GM20431 (cell line): ENCODE measurements around the gene SART1.
"Not testable (repeated sequence)": the region's sequence is repeated elsewhere in the genome, so short reads cannot be mapped to it uniquely, and the experiment has no call there.

Source experiments
- in situ Hi-C: fragments of 300-500 bp; cut with MseI, MboI; formaldehyde crosslinking; loops from one replicate; pipeline ENCODE4 v1.15.0; 2020; ENCODE audit warnings: low sequenced_read_pairs; ENCODE audit not compliant: unreplicated experiment

SART1 gene

DNA sequence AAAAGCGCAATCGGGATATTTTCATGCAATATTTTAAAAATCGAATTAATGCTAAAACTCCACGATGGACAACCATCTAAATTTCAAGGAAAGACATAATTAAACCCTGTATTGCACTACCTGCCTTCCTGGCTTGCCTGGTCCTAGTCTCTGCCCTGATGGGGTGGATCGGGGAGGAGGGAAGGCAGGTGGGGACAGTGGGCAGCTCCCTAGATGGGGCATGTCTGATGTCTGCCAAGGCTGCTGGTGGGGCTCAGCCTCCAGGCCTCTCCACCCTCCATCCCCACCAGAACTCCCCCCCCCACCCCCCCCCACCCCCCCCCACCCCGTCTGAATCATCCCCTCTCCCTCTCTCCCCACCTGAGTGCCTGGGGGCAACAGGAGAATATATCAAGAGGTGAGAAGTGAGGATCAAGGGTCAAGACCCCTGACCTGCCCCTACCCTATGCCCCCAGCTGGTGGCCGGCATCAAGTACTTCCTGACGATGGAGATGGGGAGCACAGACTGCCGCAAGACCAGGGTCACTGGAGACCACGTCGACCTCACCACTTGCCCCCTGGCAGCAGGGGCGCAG, 50.9 kb downstream of the SART1 start:
- in situ Hi-C loops: no loop called here

DNA sequence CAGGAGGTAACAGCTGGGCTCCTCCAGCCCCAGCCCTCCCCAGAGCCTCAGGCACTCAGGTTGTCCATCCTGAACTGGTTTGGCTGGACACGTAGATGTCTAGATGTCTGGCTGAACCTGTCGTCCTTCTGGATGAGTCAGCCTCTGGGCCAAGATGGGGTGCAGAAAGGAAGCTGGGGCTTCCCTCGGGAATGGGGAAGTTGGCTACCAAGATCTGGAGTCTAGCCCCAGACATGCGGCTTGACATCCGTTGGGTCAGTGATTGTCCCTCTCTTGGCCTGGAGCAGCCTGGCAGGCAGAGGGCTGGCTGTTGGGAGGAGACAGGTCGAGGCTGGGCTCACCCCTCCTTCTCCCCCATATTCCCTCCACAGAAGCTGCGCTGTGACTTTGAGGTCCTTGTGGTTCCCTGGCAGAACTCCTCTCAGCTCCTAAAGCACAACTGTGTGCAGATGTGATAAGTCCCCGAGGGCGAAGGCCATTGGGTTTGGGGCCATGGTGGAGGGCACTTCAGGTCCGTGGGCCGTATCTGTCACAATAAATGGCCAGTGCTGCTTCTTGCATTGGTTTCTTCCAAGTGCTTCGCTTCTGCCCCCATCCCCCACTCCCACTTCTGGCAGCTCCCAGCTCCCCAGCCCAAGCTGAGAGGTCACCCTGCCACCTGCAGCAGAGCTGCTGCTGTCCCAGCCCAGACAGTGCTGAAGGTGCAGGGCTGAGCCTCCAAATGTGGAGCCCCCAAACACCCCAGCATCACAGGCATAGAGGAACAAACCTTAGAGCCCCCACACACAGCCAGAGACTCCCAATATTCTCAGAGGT, 51.6 kb downstream of the SART1 start:
- in situ Hi-C loops: no loop called here

DNA sequence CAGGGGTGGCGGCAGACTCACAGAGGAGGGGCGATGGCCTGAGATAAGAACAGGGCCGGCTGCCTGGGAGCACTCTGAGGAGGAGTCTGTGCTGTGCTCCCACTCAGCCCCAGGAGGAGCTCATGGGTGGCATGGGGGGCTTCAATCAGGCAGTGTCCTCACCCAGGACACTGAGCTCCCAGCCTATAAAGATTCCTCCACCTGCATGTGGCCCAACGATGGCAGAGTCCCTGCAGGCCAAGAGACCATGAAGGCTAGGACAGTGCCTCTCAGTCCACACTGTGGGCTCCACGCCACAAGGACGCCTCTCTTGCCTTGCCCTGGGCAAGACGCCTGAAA, 52.2 kb downstream of the SART1 start:
- in situ Hi-C loops: no loop called here

DNA sequence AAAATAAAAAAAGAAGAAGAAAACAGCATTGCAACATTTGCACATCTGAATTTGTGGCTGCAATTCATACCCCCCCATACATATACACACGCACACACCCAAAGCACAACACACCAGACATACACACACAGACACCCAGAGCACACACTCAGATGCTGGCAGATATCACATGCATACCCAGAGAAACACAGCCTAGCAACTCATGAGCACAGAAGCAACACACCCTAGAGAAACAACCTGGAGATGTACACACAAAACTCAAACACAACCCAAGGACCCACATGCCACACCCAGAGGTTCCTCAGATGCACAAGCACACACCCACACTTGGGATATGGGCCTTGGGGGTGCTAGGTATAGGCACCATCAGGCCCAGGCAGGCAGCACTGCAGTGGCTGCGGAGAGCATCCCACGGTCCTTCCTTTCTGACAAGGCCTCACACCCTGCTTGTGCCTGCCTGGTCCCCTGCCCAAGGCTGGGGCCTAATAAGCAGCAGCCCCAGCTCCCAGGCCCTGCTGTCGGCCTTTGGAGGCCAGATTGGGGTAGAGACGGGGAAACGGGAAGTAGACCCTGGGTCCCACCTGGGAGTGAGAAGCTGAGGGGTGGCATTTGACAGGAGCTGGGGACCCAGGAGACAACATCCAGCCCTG, 53.4 kb downstream of the SART1 start:
- in situ Hi-C loops: no loop called here

DNA sequence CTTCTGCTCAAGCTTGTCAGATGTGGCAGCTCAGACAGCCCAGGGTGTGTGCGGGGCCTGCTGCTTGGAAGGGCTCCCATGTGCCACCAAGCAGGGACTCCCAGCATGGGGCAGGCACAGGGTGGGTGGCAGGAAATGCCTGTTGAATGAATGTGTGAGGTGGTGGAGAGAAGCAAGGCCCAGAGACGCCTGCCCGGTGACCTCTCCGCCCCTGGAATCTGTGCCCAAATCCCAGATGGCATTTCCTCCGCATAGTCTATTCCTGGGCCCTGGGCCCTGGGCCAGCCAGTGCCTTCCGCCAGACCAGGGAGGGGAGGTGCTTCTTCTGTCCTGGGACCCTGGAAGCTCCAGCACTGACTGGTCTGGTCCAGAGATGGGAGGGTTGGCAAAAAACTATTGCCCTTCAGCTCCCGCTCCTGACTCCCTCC, 53.9 kb downstream of the SART1 start:
- in situ Hi-C loops: no loop called here

DNA sequence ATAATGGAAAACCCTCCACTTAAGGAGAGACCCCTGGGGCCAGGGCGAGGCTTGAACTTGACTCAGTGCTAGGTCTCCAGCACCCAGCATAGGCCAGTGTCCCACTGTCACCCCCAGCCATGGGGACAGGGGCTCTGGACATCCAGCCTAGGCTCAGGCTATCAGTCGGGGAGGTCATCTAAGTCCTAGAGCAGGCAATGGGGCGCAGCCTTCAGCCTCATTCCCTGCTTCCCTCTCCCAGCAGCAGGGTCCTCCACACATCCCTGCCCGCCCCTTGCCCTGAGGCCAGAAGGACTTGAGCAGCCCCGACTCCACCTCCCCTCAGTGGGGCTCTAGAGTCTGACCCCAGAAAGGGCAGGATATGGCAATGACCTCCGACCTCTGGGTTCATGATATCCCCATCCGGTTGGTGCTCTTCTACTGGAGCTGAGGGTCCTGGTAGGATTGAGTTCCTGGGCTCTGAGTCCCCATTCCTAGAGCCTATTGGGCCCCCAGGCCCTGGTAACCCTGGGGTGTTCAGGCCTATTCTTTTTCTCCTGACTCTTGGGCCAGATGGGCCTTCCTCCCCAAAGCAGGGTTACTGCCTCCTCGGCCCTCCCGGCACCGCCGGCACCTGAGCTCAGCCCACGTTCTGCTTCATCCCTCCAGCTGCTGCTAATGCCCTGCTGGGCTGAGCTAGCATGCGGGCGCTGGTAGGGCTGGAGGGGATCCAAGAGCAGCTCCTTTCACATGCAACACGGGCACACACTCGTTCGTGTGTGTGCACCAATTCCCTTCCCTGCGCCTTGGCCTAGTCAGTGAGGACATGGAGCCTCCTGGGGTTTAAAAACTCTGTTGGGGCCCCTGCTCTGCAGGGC, 54.6 kb downstream of the SART1 start:
- in situ Hi-C loops: no loop called here

DNA sequence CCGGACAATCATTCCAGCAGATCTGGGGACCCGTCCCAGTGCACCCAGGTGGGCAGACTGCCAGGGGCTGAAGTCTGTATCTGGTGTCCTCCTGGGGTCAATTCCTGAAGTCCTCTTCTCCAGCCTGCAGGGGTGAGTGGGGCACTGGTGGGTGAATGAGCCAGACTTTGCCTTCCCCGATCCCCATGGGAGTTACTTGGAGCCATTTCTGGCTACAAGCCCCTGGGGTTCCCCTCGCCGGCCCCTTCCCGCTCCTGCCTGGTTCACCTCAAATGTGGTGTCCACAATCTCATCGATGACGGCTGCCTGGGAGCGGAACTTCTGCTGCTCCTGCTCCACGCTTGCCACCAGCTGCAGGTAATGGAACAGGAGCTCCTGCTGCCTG, 55.3 kb downstream of the SART1 start:
- in situ Hi-C loops: no loop called here

DNA sequence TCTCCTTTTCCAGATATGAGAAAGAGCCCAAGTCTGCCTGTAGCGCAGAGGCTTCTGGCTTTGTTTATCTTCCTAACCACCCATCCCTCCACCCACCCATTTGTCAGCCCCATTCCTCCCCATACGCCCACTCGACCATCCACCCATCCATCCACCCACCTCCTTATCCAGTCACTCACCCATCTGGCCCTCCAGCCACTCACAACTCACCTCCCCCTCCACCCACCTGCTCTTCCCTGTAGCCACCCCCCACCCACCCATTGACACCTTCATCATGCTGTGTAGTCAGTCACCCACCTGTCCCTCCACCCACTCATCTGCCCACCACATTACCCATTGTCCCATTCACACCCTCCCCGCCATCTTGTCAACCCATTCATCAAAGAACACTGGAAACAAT, 55.8 kb downstream of the SART1 start:
- in situ Hi-C loops: no loop called here

DNA sequence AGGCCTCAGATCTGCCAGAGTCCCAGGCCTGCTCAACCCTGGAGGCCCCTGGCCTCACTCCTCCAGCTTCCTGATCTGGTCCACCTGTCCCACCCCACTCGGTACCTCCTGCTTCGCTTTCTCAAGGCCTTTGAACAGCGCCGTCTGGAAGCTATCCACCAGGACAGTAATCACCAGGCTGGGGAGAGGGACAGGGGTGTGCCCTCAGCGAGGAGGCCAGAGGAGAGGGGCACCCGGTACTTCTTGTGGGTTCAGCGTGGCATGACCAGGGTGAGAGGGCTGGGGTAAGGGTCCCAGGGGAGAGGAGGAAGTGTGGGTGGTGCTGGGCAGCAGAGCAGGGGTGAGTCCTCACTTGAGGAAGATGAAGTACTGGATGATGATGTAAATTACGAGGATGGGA, 58.7 kb downstream of the SART1 start:
- in situ Hi-C loops: no loop called here

DNA sequence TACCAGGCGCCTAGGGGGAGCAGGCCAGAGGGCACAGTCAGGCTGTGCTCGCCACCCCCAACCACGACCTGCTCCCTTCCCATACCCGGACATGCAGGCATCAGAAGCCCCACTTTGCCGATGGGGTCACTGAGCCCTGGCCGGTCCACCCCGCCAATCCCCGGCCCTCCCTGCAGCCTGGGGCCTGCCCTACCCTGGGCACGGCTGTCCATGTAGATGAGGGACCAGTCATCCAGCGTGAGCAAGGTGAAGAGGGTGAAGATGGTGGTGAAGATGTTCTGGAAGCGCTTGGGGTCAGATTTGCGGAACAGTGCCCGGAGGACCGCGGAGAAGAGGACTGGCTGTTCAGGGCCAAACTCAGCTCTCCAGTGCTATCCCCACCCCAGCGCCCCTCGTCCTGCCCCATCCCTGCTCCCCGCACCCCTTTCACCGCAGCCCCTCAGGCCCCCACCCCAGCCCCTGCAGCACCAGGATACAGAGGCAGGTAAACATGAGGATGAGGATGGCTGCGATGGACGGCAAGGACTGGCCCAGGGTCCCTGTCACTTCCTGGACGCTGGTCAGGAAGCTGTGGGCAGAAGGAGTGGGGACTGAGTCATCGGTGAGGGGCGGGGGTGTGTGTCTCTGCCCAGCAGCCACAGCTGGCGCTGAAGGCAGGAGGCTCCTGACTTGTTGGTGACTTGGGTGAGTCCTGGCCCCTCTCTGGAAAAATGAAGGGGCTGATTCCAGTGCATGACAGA, 59.3 kb downstream of the SART1 start:
- in situ Hi-C loops: no loop called here

DNA sequence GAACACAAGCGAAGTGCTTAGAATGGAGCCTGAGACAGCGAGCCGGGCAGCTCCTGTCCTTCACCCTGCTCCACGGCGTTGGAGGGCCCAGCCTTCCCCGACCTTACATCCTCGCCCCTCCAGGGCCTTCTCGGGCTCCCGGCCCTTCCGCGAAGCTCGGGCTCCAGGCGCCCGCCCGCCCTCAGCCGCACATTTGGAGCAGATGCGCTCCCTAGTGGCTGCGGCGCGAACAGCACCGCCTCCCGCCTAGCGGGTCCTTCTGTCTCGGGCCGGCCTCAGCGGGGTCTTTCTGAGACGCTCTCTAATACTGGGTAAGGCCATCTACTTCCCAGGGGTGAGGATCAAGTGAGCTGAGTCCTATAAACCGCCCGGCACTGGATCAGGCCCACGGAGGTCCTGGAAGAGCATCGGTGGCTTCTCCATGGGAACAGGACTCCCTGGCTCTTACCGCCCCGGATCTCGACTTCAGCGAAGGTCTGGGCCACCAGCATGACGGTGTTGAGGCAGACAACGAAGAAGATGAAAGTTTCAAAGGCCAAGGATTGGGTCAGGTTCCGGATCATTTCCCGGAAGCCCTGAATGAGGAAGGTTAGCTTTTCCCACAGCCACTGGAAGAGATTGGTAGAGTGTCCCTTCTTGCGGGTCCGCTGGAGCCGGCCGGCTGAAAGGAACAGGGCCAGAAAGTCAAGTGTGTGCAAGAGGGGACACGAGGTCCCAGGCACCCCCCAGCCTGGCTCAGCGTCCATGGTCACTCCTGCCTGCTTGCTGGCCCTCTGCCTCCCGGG, 61.1 kb downstream of the SART1 start:
- in situ Hi-C loops: no loop called here

DNA sequence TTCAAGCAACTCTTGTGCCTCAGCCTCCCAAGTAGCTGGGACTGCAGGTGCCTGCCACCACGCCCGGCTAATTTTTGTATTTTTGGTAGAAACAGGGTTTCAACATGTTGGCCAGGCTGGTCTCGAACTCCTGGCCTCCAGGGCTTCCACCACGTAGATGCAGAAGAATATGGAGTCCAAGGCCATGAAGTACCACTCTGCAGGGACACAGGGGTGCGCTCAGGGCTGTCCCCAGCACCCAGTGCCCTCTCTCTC, 61.6 kb downstream of the SART1 start:
- in situ Hi-C loops: not testable (repeated sequence)

DNA sequence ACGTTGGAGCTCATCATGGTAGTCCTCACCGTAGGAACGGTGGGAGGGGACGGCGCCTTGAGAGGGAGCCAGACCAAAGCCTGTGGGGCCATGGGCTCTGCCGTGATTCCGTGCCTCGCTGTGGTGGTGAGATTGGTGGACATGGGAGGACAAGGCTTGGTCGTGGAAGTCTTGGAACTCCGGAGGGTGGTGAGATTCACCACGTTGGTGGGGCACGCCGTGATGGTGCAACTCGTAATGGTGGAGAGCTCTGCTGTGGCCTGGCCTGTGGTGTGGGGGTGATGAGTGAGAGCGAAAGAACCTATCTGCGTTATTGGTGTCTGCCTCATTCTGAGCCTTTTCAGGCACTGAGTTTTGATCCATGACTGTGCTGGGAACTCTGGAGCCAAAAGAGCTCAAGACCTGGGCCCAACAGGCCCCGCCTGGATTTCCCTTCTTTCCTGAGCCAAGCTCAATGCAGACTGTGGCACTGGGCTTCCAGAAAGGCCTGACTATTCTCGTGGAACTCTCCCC, 64.5 kb downstream of the SART1 start, which contains the start of gene CATSPER1:
Gene CATSPER1 (minus strand): TSS at position 463 of the 513 bp plus-strand sequence. CDS start 100 bp downstream, at position 363.
- in situ Hi-C loops: no loop called here
